Stimulated activated naive CD4-positive, alpha-beta T cell treated with Interleukin-2 at 50 U/mL for 16 hours (primary cell): ENCODE results near the gene SLC29A4.
"Not testable (repeated sequence)": the region's sequence is repeated elsewhere in the genome, so short reads cannot be mapped to it uniquely, and the experiment has no call there.

Experiments used
- DNase-seq: peaks from one replicate; lab custom pipeline; 2025; lab: John Stamatoyannopoulos, UW

Gene SLC29A4

GRCh38 chr7:5296015-5296610 lies 13.4 kb downstream of the SLC29A4 start:
- no peak for DNase-seq

- DNase-seq = peak; percentile 61
Observed at GRCh38 chr7:5296611-5297226, 14.0 kb downstream of the SLC29A4 start.

GRCh38 chr7:5300366-5300765 lies 17.6 kb downstream of the SLC29A4 start:
- DNase-seq = no peak

GRCh38 chr7:5302577-5302976 lies 19.8 kb downstream of the SLC29A4 start:
- DNase-seq = no peak

- no peak for DNase-seq
Observed at GRCh38 chr7:5303061-5303460, 20.3 kb downstream of the SLC29A4 start.

GRCh38 chr7:5303591-5304505 lies 21.1 kb downstream of the SLC29A4 start:
- no peak for DNase-seq

- DNase-seq = not testable (repeated sequence)
Observed at GRCh38 chr7:5305050-5305449, 22.3 kb downstream of the SLC29A4 start.

GRCh38 chr7:5307221-5308142 lies 24.7 kb downstream of the SLC29A4 start:
- not testable (repeated sequence) for DNase-seq

- no peak for DNase-seq
Observed at GRCh38 chr7:5309146-5309545, 26.4 kb downstream of the SLC29A4 start.

- DNase-seq = no peak
Observed at GRCh38 chr7:5310822-5311405, 28.2 kb downstream of the SLC29A4 start.

GRCh38 chr7:5312276-5313070 lies 29.7 kb downstream of the SLC29A4 start:
- not testable (repeated sequence) for DNase-seq

GRCh38 chr7:5313076-5313885 lies 30.5 kb downstream of the SLC29A4 start:
- DNase-seq = not testable (repeated sequence)

- DNase-seq = no peak
Observed at GRCh38 chr7:5314864-5315263, 32.1 kb downstream of the SLC29A4 start.

GRCh38 chr7:5315761-5316160 lies 33.0 kb downstream of the SLC29A4 start:
- no peak for DNase-seq

- DNase-seq = not testable (repeated sequence)
Observed at GRCh38 chr7:5318613-5319012, 35.9 kb downstream of the SLC29A4 start.

GRCh38 chr7:5320391-5320790 lies 37.6 kb downstream of the SLC29A4 start:
- no peak for DNase-seq

- no peak for DNase-seq
Observed at GRCh38 chr7:5320802-5321396, 38.2 kb downstream of the SLC29A4 start.

GRCh38 chr7:5322621-5323410 lies 40.1 kb downstream of the SLC29A4 start:
- DNase-seq = no peak
